Fibroblast of skin of back (primary cell): ENCODE measurements around the gene STAB2.
A peak's percentile ranks its signal among the peaks of the same experiment; 100 is the strongest.

Experiments used
- DNase-seq: peaks from one replicate; pipeline ENCODE4 v3.0.0-alpha.2; 2013

STAB2 gene

GRCh38 chr12:103696101-103696500 is 109.0 kb downstream of the STAB2 start:
- no peak for DNase-seq

- DNase-seq = no peak
Measured at GRCh38 chr12:103697971-103698751, 111.1 kb downstream of the STAB2 start.

- no peak for DNase-seq
Measured at GRCh38 chr12:103698752-103699560, 111.9 kb downstream of the STAB2 start.

- DNase-seq = no peak
Measured at GRCh38 chr12:103705098-103705497, 118.0 kb downstream of the STAB2 start.

- no peak for DNase-seq
Measured at GRCh38 chr12:103705927-103706326, 118.9 kb downstream of the STAB2 start.

- no peak for DNase-seq
Measured at GRCh38 chr12:103707446-103707845, 120.4 kb downstream of the STAB2 start.

GRCh38 chr12:103710544-103710943 is 123.5 kb downstream of the STAB2 start:
- DNase-seq = no peak

GRCh38 chr12:103712216-103712615 is 125.1 kb downstream of the STAB2 start:
- DNase-seq = no peak

GRCh38 chr12:103715494-103715893 is 128.4 kb downstream of the STAB2 start:
- no peak for DNase-seq

GRCh38 chr12:103716517-103717196 is 129.6 kb downstream of the STAB2 start:
- no peak for DNase-seq

- DNase-seq = no peak
Measured at GRCh38 chr12:103725398-103725797, 138.3 kb downstream of the STAB2 start.

- no peak for DNase-seq
Measured at GRCh38 chr12:103727638-103728037, 140.6 kb downstream of the STAB2 start.

- DNase-seq = peak; percentile 14
Measured at GRCh38 chr12:103728323-103728722, 141.2 kb downstream of the STAB2 start.

GRCh38 chr12:103729499-103729898 is 142.4 kb downstream of the STAB2 start:
- DNase-seq = no peak

- DNase-seq = no peak
Measured at GRCh38 chr12:103731539-103731938, 144.5 kb downstream of the STAB2 start.

- DNase-seq = no peak
Measured at GRCh38 chr12:103734863-103735262, 147.8 kb downstream of the STAB2 start.

- no peak for DNase-seq
Measured at GRCh38 chr12:103735291-103735690, 148.2 kb downstream of the STAB2 start.

- DNase-seq = no peak
Measured at GRCh38 chr12:103736572-103736971, 149.5 kb downstream of the STAB2 start.

- no peak for DNase-seq
Measured at GRCh38 chr12:103737881-103738280, 150.8 kb downstream of the STAB2 start.

GRCh38 chr12:103742349-103742932 is 155.4 kb downstream of the STAB2 start:
- no peak for DNase-seq

- DNase-seq = no peak
Measured at GRCh38 chr12:103743788-103744187, 156.7 kb downstream of the STAB2 start.

- DNase-seq = no peak
Measured at GRCh38 chr12:103745962-103746361, 158.9 kb downstream of the STAB2 start.

GRCh38 chr12:103748002-103748401 is 160.9 kb downstream of the STAB2 start:
- DNase-seq = no peak
